ENCODE data around the gene UBE2B.

GRCh38 chr5:134436523-134437339 is 65.4 kb downstream of the UBE2B start:
- TF ChIP-seq SUZ12 (IDR thresholded peaks at IDR 0.05; ENCODE audit: extremely low read depth, insufficient read depth, insufficient read length), result no peak
- TF ChIP-seq YY1 (IDR thresholded peaks at IDR 0.05; ENCODE audit: insufficient read depth, insufficient read length), result no peak
- no peak for TF ChIP-seq ZNF274 (IDR thresholded peaks at IDR 0.05; ENCODE audit: low read depth, low read length)
